HCT116 (cell line): Measurements from ENCODE around the gene TMEM42. TPM values are rescaled to one million over a fixed set of nuclear protein-coding genes. Genes with fewer than 3 reads are reported as not detected.

Source experiments
- ATAC-seq: fragments of 200-7000 bp; cut with Tn5 transposase; 2 replicates; pipeline ENCODE4 v1.9.1; 2020; ENCODE audit warnings: mild to moderate bottlenecking, moderate library complexity
- Bru-seq: library from RNA; stranded (reverse); fragments of 400-500 nt; gene quantifications from one replicate; lab custom pipeline; 2021; lab: Mats Ljungman, UMichigan
- BruChase-seq, 2 experiments: library from RNA; stranded (reverse); fragments of 400-500 nt; gene quantifications; one replicate each; lab custom pipeline; 2021; lab: Mats Ljungman, UMichigan
- BruUV-seq: library from RNA; stranded (reverse); fragments of 400-500 nt; replicated peaks from 2 replicates; lab custom pipeline; 2021; lab: Mats Ljungman, UMichigan
- CTCF ChIA-PET: fragments of 300-600 bp; sonication (Branson Sonifier 250); formaldehyde crosslinking; loops from one replicate; lab custom pipeline; 2021; ENCODE audit warnings: antibody characterized with exemption; lab: Charles Lee
- POLR2A ChIA-PET: fragments of 300-600, 350-600 bp; sonication (Branson Sonifier 250); formaldehyde crosslinking; loops from one replicate; lab custom pipeline; 2021; ENCODE audit warnings: antibody characterized with exemption; lab: Charles Lee
- RAD21 ChIA-PET, 2 experiments: fragments of 300-600 bp; sonication (Branson Sonifier 250); formaldehyde crosslinking; loops; one replicate each; lab custom pipeline; 2023; ENCODE audit warnings: low total read pairs in 2 of 2; ENCODE audit not compliant: uncharacterized antibody in 2 of 2, unreplicated experiment in 2 of 2, low non-redundant PET in 1 of 2; lab: Charles Lee
- DNase-seq: peaks from one replicate; pipeline ENCODE4 v3.0.0-alpha.2; 2010; ENCODE audit warnings: low read depth, low spot score
- H2AFZ ChIP-seq: fragments of 200-600 bp; shearing (Covaris generic), sonication (generic); 2 replicates; pipeline ENCODE4 v1.6.1; 2017; ENCODE audit warnings: low read depth, mixed run types, mixed read lengths, antibody characterized with exemption, low read length; ENCODE audit not compliant: poor library complexity, severe bottlenecking
- H3K27ac ChIP-seq: 2 replicates; pipeline ENCODE4 v1.5.1; 2012; ENCODE audit warnings: low read depth, low read length
- H3K27me3 ChIP-seq: fragments of 200-600 bp; sonication (generic); 2 replicates; pipeline ENCODE4 v1.6.1; 2016; ENCODE audit warnings: mixed run types, low read length, mixed read lengths; ENCODE audit not compliant: insufficient read depth
- H3K36me3 ChIP-seq, 2 experiments: fragments of 200-500 bp in 1 of 2; fragments of 200-600 bp in 1 of 2; sonication (Bioruptor generic) in 1 of 2; sonication (generic) in 1 of 2; 2 replicates each; pipeline versions ENCODE4 v1.5.1 to v1.6.1; 2014 to 2016; ENCODE audit warnings: low read length in 2 of 2, inconsistent platforms in 1 of 2, mixed read lengths in 1 of 2, mixed run types in 1 of 2; ENCODE audit not compliant: insufficient read depth in 2 of 2, control insufficient read depth in 1 of 2
- H3K4me1 ChIP-seq, 2 experiments: fragments of 200-600 bp in 1 of 2; sonication (generic) in 1 of 2; 2 replicates each; pipeline versions ENCODE4 v1.5.1 to v1.6.1; 2012 to 2017; ENCODE audit warnings: low read length in 2 of 2, inconsistent platforms in 1 of 2, mild to moderate bottlenecking in 1 of 2, mixed read lengths in 1 of 2, mixed run types in 1 of 2, moderate library complexity in 1 of 2; ENCODE audit not compliant: insufficient read depth in 2 of 2, control insufficient read depth in 1 of 2
- H3K4me2 ChIP-seq: fragments of 200-600 bp; sonication (generic); 2 replicates; pipeline ENCODE4 v1.6.1; 2017; ENCODE audit warnings: mixed run types, low read length, mixed read lengths
- H3K4me3 ChIP-seq, 2 experiments: fragments of 200-600 bp in 1 of 2; sonication (generic) in 1 of 2; replicated peaks in 1 of 2; 2 replicates each; pipeline ENCODE4 v1.5.1; 2011 to 2016; ENCODE audit warnings: low read length in 2 of 2, control low read depth in 1 of 2, low read depth in 1 of 2, mild to moderate bottlenecking in 1 of 2, mixed read lengths in 1 of 2, mixed run types in 1 of 2
- H3K79me2 ChIP-seq: fragments of 200-600 bp; sonication (generic); 2 replicates; pipeline ENCODE4 v1.6.1; 2017; ENCODE audit warnings: mild to moderate bottlenecking, mixed run types, low read length, moderate library complexity, mixed read lengths; ENCODE audit not compliant: insufficient read depth
- H3K9ac ChIP-seq: fragments of 200-600 bp; sonication (generic); 2 replicates; pipeline ENCODE4 v1.6.1; 2016; ENCODE audit warnings: low read length, mixed read lengths
- H3K9me2 ChIP-seq: fragments of 200-600 bp; sonication (generic), shearing (Covaris generic); 2 replicates; pipeline ENCODE4 v1.6.1; 2017; ENCODE audit warnings: mixed run types, mild to moderate bottlenecking, moderate library complexity; ENCODE audit not compliant: insufficient read depth
- H3K9me3 ChIP-seq, 2 experiments: fragments of 200-500 bp in 1 of 2; fragments of 200-600 bp in 1 of 2; sonication (Bioruptor generic) in 1 of 2; sonication (generic) in 1 of 2; 2 replicates each; pipeline ENCODE4 v1.6.1; 2014 to 2017; ENCODE audit warnings: low read length in 2 of 2, mixed read lengths in 2 of 2, inconsistent platforms in 1 of 2, low read depth in 1 of 2, mild to moderate bottlenecking in 1 of 2, mixed run types in 1 of 2, moderate library complexity in 1 of 2; ENCODE audit not compliant: control insufficient read depth in 1 of 2, insufficient read depth in 1 of 2
- H4K20me1 ChIP-seq: fragments of 200-600 bp; sonication (generic), shearing (Covaris generic); 2 replicates; pipeline ENCODE4 v1.6.1; 2017; ENCODE audit warnings: mixed run types, mild to moderate bottlenecking, moderate library complexity; ENCODE audit not compliant: insufficient read depth
- CBX3 ChIP-seq: IDR thresholded peaks from 2 replicates; pipeline ENCODE4 v1.6.1; 2012; ENCODE audit warnings: low read depth
- CEBPB ChIP-seq: IDR thresholded peaks from 2 replicates; pipeline ENCODE4 v1.6.1; 2012; ENCODE audit warnings: low read depth
- CTCF ChIP-seq, 3 experiments: fragments of 200-600 bp in 1 of 3; sonication (generic) in 1 of 3; IDR thresholded peaks in 2 of 3; conservative IDR thresholded peaks in 1 of 3; 2 replicates each; pipeline ENCODE4 v1.5.1; 2012 to 2017; ENCODE audit warnings: low read depth in 2 of 3, low read length in 2 of 3, antibody characterized with exemption in 1 of 3, borderline replicate concordance in 1 of 3, control low read depth in 1 of 3, mild to moderate bottlenecking in 1 of 3, mixed read lengths in 1 of 3, mixed run types in 1 of 3, moderate library complexity in 1 of 3; ENCODE audit not compliant: insufficient read depth in 1 of 3
- EGR1 ChIP-seq: IDR thresholded peaks from 2 replicates; pipeline ENCODE4 v1.6.1; 2012; ENCODE audit warnings: low read depth
- EZH2 ChIP-seq: fragments of 200-600 bp; sonication (generic); IDR thresholded peaks from 2 replicates; pipeline ENCODE4 v1.6.1; 2017; ENCODE audit warnings: antibody characterized with exemption, mixed run types
- MAX ChIP-seq: IDR thresholded peaks from 2 replicates; pipeline ENCODE4 v1.6.1; 2012
- POLR2A ChIP-seq: IDR thresholded peaks from 2 replicates; pipeline ENCODE4 v1.7.0; 2011; ENCODE audit warnings: borderline replicate concordance; ENCODE audit not compliant: insufficient read depth, insufficient read length; ENCODE audit errors: extremely low read depth
- POLR2AphosphoS5 ChIP-seq: IDR thresholded peaks from 2 replicates; pipeline ENCODE4 v1.6.1; 2011; ENCODE audit warnings: mild to moderate bottlenecking, low read depth, low read length, moderate library complexity
- REST ChIP-seq: IDR thresholded peaks from 2 replicates; pipeline ENCODE4 v1.6.1; 2012; ENCODE audit warnings: low read depth
- SIN3A ChIP-seq: IDR thresholded peaks from 2 replicates; pipeline ENCODE4 v1.6.1; 2012; ENCODE audit warnings: low read depth
- SP1 ChIP-seq: IDR thresholded peaks from 2 replicates; pipeline ENCODE4 v1.6.1; 2012; ENCODE audit warnings: low read depth
- SRF ChIP-seq: IDR thresholded peaks from 2 replicates; pipeline ENCODE4 v1.6.1; 2012; ENCODE audit warnings: low read depth
- YY1 ChIP-seq: IDR thresholded peaks from 2 replicates; pipeline ENCODE4 v1.6.1; 2011; ENCODE audit warnings: low read length, low read depth, moderate library complexity, mild to moderate bottlenecking; ENCODE audit not compliant: insufficient replicate concordance; ENCODE audit errors: extremely low read depth
- ZFX ChIP-seq: fragments of 450-650 bp; IDR thresholded peaks from 2 replicates; pipeline ENCODE4 v1.6.1; 2017
- intact Hi-C: fragments of 100-400 bp; cut with micrococcal nuclease; formaldehyde crosslinking; loops from 2 replicates; pipeline ENCODE4 v1.10.0; 2022
- long read RNA-seq: library from polyadenylated mRNA; unstranded; transcript quantifications from one replicate; pipeline ENCODE4 v2.0.0, GENCODE V29; 2021; ENCODE audit not compliant: unreplicated experiment
- polyA plus RNA-seq: library from polyadenylated mRNA; unstranded; fragments of >200 nt; gene quantifications from 2 replicates; pipeline ENCODE4 v1.2.1, GENCODE V29; 2012; ENCODE audit warnings: missing spikeins
- total RNA-seq: library from RNA; stranded (reverse); gene quantifications from one replicate; pipeline ENCODE4 v1.2.1, GENCODE V29; 2021; ENCODE audit not compliant: unreplicated experiment

TMEM42 gene
- total RNA-seq, result 13.9 TPM
- 18.4 and 18.6 TPM in 2 replicates for polyA plus RNA-seq
- percentile 81 among the genes with signal in this experiment for Bru-seq, nascent RNA
- percentile 68 among the genes with signal in this experiment for BruChase-seq, experiment 1, labeled RNA remaining after a 6-hour chase
- percentile 78 among the genes with signal in this experiment for BruChase-seq, experiment 2, labeled RNA remaining after a 2-hour chase
- long read RNA-seq, transcript TMEM42-201 (3 exons, 1,026 nt), result major isoform, 5 of 19 reads
- long read RNA-seq, partial matches to known transcripts, result 0 of 19 reads
- long read RNA-seq, other reads (novel, unspliced or antisense), result 11 of 19 reads

GRCh38 chr3:44861412-44862225 is at the start of gene TMEM42:
TSS of gene TMEM42 (plus strand) at chr3:44861912. CDS start at chr3:44861925, 13 bp downstream.
- H3K4me3 ChIP-seq, result peak within 1 kb of the TSS; percentile 62 to 65
- CTCF ChIA-PET, result no interaction called here
- intact Hi-C loops, result no loop called here
- TF ChIP-seq SRF (no peak), SIN3A (peak; percentile 37; the same call in 1 of the 2 replicates), SP1 (peak; percentile 67), YY1 (peak; percentile 91), CTCF (IDR thresholded peaks at IDR 0.05 in 2 of 3, conservative IDR thresholded peaks at IDR 0.05 in 1 of 3; ENCODE audit: borderline replicate concordance in 1 of 3, insufficient read depth in 1 of 3, low read depth in 2 of 3, low read length in 2 of 3) (no peak), POLR2A (peak; percentile 40), POLR2AphosphoS5 (peak; percentile 88), MAX (peak; percentile 92), ZFX (peak; percentile 83), EGR1 (peak; percentile 41), REST (no peak), CEBPB (no peak), EZH2 (no peak), CBX3 (peak; percentile 21; the same call in 1 of the 2 replicates)
- H3K9ac ChIP-seq, result peak within 1 kb of the TSS; percentile 68
- no peaks in the 10 kb centered on the region for H4K20me1 ChIP-seq
- peaks cover 0 to 4% of the 10 kb centered on the region in 2 experiments; a peak in 2 of 4 replicates for H3K9me3 ChIP-seq
- peaks cover 0 to 8% of the 10 kb centered on the region in 2 experiments; a peak in 1 of 4 replicates for H3K36me3 ChIP-seq
- peak within 1 kb of the TSS; percentile 87 for H3K4me2 ChIP-seq
- no peak within 1 kb of the TSS for H2AFZ ChIP-seq
- H3K9me2 ChIP-seq, result no peaks in the 10 kb centered on the region
- RAD21 ChIA-PET, result no interaction called here
- H3K27ac ChIP-seq, result peak within 1 kb of the TSS; percentile 64
- peaks cover 9 to 16% of the 10 kb centered on the region in 2 experiments; a peak in 2 of 4 replicates for H3K4me1 ChIP-seq
- POLR2A ChIA-PET, result interaction anchor here (0.8 kb wide), 1 partner anchor 100 kb away, joined by 3 read pairs; the partner anchor contains the start of genes KIAA1143 and KIF15
- H3K79me2 ChIP-seq, result no peaks in the 10 kb centered on the region; the same call in 1 of the 2 replicates
- no peaks in the 10 kb centered on the region for H3K27me3 ChIP-seq
- ATAC-seq (peak; percentile 97), DNase-seq (peak; percentile 78)
- BruUV-seq, result TSS peak; percentile 77
